Esophagus (tissue), 2 donors: ENCODE measurements around the gene LZIC. TPM values are rescaled to one million over a fixed set of nuclear protein-coding genes. Genes with fewer than 3 reads are reported as not detected.

ENCODE experiments used
- H3K27ac ChIP-seq, 2 donors: one replicate each; pipeline ENCODE4 v1.5.1; 2013; ENCODE audit warnings: low read depth in 2 of 2, mild to moderate bottlenecking in 2 of 2, inconsistent platforms in 1 of 2, low read length in 1 of 2, moderate library complexity in 1 of 2
- H3K27me3 ChIP-seq, 2 donors: one replicate each; pipeline ENCODE4 v1.6.1; 2013; ENCODE audit warnings: low read length in 2 of 2, control low read depth in 1 of 2, mild to moderate bottlenecking in 1 of 2; ENCODE audit not compliant: insufficient read depth in 2 of 2, control insufficient read depth in 1 of 2
- H3K36me3 ChIP-seq, 2 donors: one replicate each; pipeline ENCODE4 v1.6.1; 2013; ENCODE audit warnings: low read length in 1 of 2; ENCODE audit not compliant: control insufficient read depth in 2 of 2, insufficient read depth in 2 of 2
- H3K4me1 ChIP-seq, 2 donors: one replicate each; pipeline ENCODE4 v1.6.1; 2013; ENCODE audit warnings: low read length in 1 of 2; ENCODE audit not compliant: control insufficient read depth in 2 of 2, insufficient read depth in 2 of 2
- H3K4me3 ChIP-seq, 2 donors: one replicate each; pipeline ENCODE4 v1.5.1; 2013; ENCODE audit warnings: low read length in 2 of 2, mild to moderate bottlenecking in 2 of 2, low read depth in 1 of 2, moderate library complexity in 1 of 2
- H3K9me3 ChIP-seq, 2 donors: one replicate each; pipeline ENCODE4 v1.6.1; 2013; ENCODE audit warnings: mild to moderate bottlenecking in 2 of 2, low read depth in 1 of 2, low read length in 1 of 2, moderate library complexity in 1 of 2; ENCODE audit not compliant: control insufficient read depth in 2 of 2, insufficient read depth in 1 of 2
- WGBS, 2 donors: extraction: QIAGEN DNeasy Blood & Tissue Kit; methylation state at CpG; one replicate each; pipeline ENCODE4 v1.1.7; 2013; 5-methylcytosine and 5-hydroxymethylcytosine counted together
- polyA plus RNA-seq, 2 donors: library from polyadenylated mRNA; stranded (reverse); fragments of 200-250 nt; gene quantifications; one replicate each; pipeline ENCODE4 v1.2.3, GENCODE V29; 2013
- donor health status: healthy with polysubstance abuse.
- donor health status: Bipolar disorder and iron deficiency.

LZIC gene
- polyA plus RNA-seq, 2 donors = 9.7 to 15.8 TPM

DNA sequence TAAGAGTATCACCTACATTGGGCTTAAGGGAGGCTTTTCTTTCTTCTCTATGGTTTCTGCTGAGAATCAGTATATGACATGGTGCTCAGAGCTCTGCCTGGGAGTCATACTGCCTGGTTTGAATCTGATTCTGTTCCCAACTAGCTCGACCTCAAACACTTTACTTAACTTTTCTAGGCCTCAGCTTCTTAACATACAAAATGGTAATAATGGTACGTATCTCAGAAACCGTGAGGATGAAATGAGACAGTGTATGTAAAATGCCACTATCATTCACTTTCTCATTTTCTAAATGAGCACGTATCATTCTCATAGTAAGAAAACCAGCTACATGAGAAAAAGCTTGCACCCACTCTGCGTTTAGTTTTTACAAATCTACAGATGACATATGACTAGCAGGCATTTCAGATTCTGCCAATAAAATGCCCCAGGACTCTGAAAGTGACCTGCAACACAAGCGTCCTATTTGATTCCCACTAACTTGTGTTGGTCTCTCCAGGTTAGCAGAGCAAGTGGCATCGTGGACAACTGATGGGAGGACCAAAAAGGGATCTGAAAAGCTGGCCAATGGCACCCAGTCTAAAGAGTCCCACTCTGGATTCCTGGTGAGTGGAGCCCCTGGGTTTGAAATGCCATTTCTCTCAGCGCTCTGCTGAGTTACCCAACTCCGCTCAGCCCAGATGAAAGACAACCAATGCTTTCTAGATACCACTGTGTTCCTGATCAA lies 39.2 kb downstream of the LZIC start:
- Histone ChIP-seq H3K4me1 (peaks cover 8 to 22% of the 10 kb centered on the region in 2 donors), H3K36me3 (no peaks in the 10 kb centered on the region), H3K9me3 (no peaks in the 10 kb centered on the region), H3K27me3 (no peaks in the 10 kb centered on the region), H3K27ac (peak overlapping the region in 1 of 2 donors; percentile 9), H3K4me3 (no peak overlapping the region)
- WGBS, 2 donors = 83 to 86% methylated on average over 9 of the region's 9 CpGs

DNA sequence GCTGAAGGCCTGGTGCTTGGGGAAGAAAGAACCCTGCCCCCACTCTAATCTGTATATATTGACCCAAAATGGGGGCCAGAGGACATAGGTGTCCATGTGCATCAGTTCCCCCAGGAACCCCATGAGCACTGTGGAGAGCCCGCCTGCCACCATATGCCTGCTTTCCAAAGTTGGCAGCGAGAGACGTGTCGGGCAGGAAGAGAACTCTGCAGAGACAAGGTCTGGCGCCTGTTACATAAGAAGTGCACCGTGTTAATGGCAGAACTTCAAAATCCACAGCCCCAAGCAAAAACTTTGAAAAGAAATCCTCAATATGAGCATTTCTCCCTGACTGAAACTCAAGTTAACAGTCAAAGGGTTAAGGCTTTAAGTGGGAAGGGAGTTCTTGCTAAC lies 41.1 kb downstream of the LZIC start:
- Histone ChIP-seq H3K4me1 (peaks cover 8 to 17% of the 10 kb centered on the region in 2 donors), H3K27ac (peak overlapping the region; percentile 69 to 89), H3K4me3 (no peak overlapping the region), H3K27me3 (no peaks in the 10 kb centered on the region), H3K9me3 (no peaks in the 10 kb centered on the region), H3K36me3 (no peaks in the 10 kb centered on the region)
- 43 to 49% methylated on average over 6 of the region's 6 CpGs for WGBS, 2 donors

DNA sequence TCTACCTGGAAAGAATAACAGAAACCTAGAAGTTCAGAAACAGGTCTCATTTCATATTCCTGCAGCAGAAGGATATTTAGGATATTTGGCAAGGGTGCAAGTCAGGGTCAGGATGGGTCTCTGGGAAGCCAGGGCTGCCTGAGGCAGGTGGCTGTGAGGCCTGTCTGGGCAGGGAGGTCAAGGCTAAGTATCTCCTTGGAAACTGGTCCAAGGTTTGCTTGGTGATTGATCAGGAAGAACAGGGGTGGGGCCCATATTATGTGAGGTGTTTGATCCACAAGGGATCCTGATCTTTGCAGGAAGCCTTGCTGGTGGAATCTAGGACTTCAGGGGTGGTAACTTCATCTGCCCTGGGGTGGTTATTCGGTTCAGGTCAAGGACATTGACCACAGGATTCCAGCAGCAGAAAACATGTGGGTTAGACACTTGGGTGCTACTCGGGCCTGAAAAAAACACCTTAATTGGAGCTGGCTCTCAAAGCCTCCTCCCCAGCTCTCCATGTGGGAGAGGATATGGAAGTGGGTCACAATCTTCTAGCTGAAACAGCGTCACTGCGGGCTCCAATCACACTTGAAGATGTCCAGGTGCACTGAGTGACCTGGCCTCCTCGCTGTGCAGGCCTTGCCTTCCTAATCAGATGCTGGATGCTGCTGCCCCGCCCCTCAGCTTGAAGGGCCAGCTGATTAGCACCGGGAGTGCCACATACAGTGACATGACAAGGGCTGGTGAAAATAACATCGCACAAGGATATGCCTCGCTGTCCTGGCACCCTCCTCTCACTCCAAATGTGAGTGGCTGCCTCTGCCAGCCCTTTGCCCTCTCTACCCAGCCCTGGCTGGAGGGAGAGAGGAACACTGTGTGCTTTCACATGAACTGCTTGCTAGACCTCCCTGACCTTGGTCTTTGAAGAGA lies 41.8 kb downstream of the LZIC start:
- H3K9me3 ChIP-seq = no peaks in the 10 kb centered on the region
- H3K4me3 ChIP-seq = no peak overlapping the region
- H3K27me3 ChIP-seq = no peaks in the 10 kb centered on the region
- peaks cover 8 to 17% of the 10 kb centered on the region in 2 donors for H3K4me1 ChIP-seq
- peak overlapping the region; percentile 69 to 89 for H3K27ac ChIP-seq
- H3K36me3 ChIP-seq = no peaks in the 10 kb centered on the region
- 55 to 61% methylated on average over 9 of the region's 9 CpGs for WGBS, 2 donors

DNA sequence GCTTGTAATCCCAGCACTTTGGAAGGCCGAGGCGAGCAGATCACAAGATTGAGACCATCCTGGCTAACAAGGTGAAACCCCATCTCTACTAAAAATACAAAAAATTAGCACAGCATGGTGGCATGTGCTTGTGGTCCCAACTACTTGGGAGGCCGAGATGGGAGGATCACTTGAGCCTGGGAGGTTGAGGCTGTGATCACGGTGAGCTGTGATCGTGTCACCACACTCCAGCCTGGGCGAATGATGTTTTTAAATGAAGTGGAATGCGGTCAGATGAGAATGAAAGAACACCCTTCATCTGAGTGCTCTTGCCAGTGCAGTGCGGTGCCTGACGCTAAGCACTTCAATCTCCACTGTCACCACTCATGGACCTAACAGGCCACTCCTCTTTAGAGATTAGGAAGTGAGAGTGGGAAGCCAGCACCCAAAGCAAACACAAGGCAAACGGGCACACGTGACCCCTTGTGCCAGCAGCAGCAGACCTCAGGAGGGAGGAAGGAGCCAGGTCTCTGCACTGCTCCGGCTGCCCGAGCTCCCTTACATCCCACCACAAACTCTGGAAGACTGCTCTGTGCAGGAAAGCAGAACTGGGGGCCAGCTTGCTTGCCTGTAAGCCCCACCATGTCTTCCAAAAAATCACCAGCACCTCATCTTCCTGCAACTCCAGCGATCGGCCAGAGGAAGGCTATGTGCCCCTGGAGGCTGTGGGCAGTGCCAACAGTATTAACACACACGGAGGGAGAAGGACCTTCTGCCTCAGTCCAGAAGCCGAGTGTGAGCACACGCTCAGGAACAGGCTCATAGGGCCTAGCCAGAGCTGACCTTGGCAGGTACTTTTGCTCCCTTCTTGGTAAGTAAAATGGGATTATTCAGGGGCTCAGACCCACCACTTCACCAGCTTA lies 42.8 kb downstream of the LZIC start:
- H3K4me1 ChIP-seq = peaks cover 8 to 17% of the 10 kb centered on the region in 2 donors
- H3K27me3 ChIP-seq = no peaks in the 10 kb centered on the region
- 39 to 46% methylated on average over 18 of the region's 18 CpGs for WGBS, 2 donors
- no peaks in the 10 kb centered on the region for H3K9me3 ChIP-seq
- H3K36me3 ChIP-seq = no peaks in the 10 kb centered on the region
- H3K4me3 ChIP-seq = no peak overlapping the region
- peak overlapping the region; percentile 68 to 89 for H3K27ac ChIP-seq

DNA sequence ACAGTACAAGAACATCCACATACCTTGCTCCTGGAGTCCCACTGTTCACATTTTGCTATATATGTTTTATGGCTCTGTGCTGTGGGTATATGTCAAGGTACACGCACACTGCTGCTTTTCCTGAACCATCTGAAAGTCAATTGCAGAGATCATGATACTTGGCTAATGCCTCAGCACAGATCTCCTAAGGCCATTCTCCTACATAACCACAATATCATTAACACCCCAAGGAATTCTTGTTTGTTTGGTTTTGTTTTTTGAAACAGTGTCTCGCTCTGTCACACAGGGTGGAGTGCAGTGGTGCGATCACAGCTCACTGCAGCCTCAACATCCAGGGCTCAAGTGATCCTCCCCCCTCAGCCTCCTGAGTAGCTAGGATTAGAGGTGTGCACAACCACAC lies 49.1 kb downstream of the LZIC start:
- Histone ChIP-seq H3K4me3 (peak overlapping the region in 1 of 2 donors; percentile 41), H3K4me1 (peaks cover 3 to 12% of the 10 kb centered on the region in 2 donors), H3K9me3 (no peaks in the 10 kb centered on the region), H3K27me3 (no peaks in the 10 kb centered on the region), H3K27ac (peak overlapping the region; percentile 86 to 90), H3K36me3 (no peaks in the 10 kb centered on the region)
- 54 to 64% methylated on average over 3 of the region's 3 CpGs for WGBS, 2 donors

DNA sequence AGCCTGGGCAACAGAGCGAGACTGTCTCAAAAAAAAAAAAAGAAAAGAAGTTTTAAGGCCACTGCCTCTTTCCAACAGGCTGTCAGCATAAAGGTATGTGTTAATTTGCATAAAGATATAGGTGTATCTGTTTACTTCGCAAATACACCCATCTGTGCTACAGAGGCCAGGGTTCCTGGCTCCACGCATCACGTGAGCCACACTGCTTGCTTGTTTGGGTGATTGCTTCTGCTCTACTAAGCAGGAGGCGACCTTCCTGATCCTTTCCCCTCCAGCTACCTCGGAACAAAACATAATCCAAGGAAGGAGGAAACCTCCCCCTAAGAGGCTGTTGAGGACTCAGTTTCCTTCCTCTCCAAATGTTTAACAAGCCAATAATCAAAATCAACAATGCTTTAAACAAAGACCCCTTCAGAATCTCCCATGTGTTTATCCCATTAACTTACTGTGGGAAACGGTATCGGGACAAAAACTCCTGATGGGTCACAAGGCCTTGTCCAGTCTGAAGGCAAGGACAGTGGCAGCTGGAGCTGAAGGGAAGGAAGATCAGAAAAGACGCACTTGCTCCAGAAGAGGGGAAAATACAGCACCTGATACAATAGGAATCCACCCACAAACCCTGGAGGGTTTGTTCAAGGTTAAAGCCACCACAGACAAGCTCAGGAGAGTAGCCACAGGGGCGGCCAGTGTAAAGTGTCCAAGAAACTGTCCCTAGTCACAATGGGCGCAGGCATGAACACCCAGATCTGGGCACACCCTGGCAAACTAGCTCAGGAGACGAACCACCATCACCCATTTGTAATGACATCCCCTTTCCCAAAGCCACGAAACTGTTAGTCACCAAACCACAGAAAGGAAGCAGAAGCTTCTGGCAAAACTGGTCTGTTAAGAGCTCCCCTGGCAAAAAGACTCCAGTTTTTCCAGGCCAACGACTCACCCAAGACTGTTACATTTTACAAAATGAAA lies 50.3 kb downstream of the LZIC start:
- no peaks in the 10 kb centered on the region for H3K27me3 ChIP-seq
- H3K4me3 ChIP-seq = peak overlapping the region in 1 of 2 donors; percentile 41
- H3K4me1 ChIP-seq = peaks cover 5 to 18% of the 10 kb centered on the region in 2 donors
- no peaks in the 10 kb centered on the region for H3K9me3 ChIP-seq
- H3K27ac ChIP-seq = peak overlapping the region; percentile 90 to 97
- 34 to 38% methylated on average over 14 of the region's 14 CpGs for WGBS, 2 donors
- peaks cover 0 to 5% of the 10 kb centered on the region in 2 donors for H3K36me3 ChIP-seq

DNA sequence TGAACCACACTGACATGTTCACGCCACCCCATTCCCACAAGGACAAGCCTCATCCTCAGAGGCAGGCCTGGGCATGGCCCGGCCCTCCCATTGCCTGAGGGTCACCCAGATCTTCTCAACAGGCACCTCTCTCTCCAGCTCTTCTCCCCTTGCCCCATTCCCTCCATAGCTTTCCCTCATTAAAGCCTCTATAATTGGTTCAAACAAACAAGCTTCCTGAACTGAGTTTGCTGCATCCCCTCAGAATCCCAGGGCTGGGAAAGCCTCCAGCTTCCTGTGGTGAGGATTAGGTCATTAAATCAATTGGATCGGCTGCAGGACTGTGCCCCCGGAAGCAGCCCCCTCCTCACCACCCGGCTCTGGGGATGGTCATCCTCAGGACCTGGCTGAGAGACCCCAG lies 52.0 kb downstream of the LZIC start:
- Histone ChIP-seq H3K27ac (peak overlapping the region; percentile 87), H3K36me3 (peaks cover 0 to 5% of the 10 kb centered on the region in 2 donors), H3K4me3 (no peak overlapping the region), H3K9me3 (no peaks in the 10 kb centered on the region), H3K4me1 (peaks cover 9 to 21% of the 10 kb centered on the region in 2 donors), H3K27me3 (no peaks in the 10 kb centered on the region)
- 36 to 45% methylated on average over 5 of the region's 5 CpGs for WGBS, 2 donors

DNA sequence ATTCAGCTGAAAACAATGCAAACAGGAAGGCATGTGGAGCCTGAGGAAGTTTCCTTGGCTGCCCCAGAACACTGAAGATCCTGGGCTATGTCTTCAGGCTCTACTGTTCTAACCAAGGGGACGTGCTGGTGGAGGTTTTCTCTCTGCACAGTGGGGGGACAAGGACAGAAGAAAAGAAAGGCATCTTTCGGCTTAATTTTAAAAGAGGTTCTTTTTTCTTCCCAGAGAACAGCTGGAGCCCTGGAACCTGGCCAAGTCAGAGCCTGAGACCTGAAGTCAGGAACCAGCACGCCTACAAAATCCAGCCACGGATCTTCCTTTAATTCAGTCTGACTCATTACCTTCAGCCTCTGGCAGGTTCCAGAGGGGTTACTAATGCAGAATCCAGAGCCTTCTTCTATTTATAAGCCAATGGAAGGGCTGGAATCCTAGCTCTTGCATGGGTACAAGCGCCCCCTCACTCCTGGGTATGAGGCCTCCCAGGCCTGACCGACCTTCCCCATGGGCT lies 52.9 kb downstream of the LZIC start:
- Histone ChIP-seq H3K27me3 (no peaks in the 10 kb centered on the region), H3K4me3 (no peak overlapping the region), H3K27ac (peak overlapping the region; percentile 87), H3K36me3 (peaks cover 0 to 5% of the 10 kb centered on the region in 2 donors), H3K4me1 (peaks cover 9 to 21% of the 10 kb centered on the region in 2 donors), H3K9me3 (no peaks in the 10 kb centered on the region)
- 24 to 34% methylated on average over 6 of the region's 6 CpGs for WGBS, 2 donors
